Mammary epithelial cell (primary cell): ENCODE results near the gene ARHGEF4.
"Not testable (repeated sequence)": the region's sequence is repeated elsewhere in the genome, so short reads cannot be mapped to it uniquely, and the experiment has no call there.

Experiments
- CTCF ChIP-seq, 2 donors: IDR thresholded peaks in 1 of 2; conservative IDR thresholded peaks in 1 of 2; 2 replicates each; pipeline ENCODE4 v1.5.1; 2011 to 2012; ENCODE audit warnings: inconsistent platforms in 2 of 2, low read length in 2 of 2, mild to moderate bottlenecking in 2 of 2, control low read depth in 1 of 2, low read depth in 1 of 2; ENCODE audit not compliant: insufficient read depth in 1 of 2; ENCODE audit errors: extremely low read depth in 1 of 2
- EZH2 ChIP-seq: IDR thresholded peaks from 2 replicates; pipeline ENCODE4 v1.6.1; 2012; ENCODE audit warnings: low read length, inconsistent platforms, borderline replicate concordance

DNA sequence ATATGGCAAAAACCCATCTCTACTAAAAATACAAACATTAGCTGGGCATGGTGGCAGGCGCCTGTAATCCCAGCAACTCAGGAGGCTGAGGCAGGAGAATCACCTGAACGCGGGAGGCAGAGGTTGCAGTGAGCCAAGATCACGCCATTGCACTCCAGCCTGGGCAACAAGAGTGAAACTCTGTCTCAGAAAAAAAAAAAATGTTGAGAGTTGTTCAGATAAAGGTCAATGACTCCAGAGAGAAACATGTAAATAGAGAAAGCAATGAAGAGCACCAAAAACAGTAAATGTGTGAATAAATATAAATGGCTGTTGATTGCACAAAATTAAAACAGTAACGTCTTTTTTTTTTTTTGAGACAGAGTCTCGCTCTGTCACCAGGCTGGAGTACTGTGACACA, 243.2 kb downstream of the ARHGEF4 start:
- TF ChIP-seq CTCF (conservative IDR thresholded peaks at IDR 0.05 in 1 of 2, IDR thresholded peaks at IDR 0.05 in 1 of 2; ENCODE audit: extremely low read depth in 1 of 2, insufficient read depth in 1 of 2, low read depth in 1 of 2, low read length in 2 of 2); EZH2: not testable (repeated sequence)
